HepG2 (cell line): ENCODE measurements around the gene HENMT1. TPM values are rescaled to one million over a fixed set of nuclear protein-coding genes. Genes with fewer than 3 reads are reported as not detected.

Experiments used
- BORCS8-MEF2B ChIP-seq: sonication (generic); formaldehyde crosslinking; IDR thresholded peaks from 2 replicates; pipeline ENCODE4 v1.8.0; 2022; ENCODE audit warnings: mild to moderate bottlenecking, missing genetic modification reagents
- CCAR2 ChIP-seq: fragments of 200-400 bp; formaldehyde crosslinking; optimal IDR thresholded peaks from 2 replicates; pipeline ENCODE3; 2018; ENCODE audit warnings: low read depth, mild to moderate bottlenecking, low read length, moderate library complexity
- ESRRA ChIP-seq: sonication (generic); formaldehyde crosslinking; IDR thresholded peaks from 2 replicates; pipeline ENCODE4 v1.5.1; 2020; ENCODE audit warnings: mild to moderate bottlenecking, low read depth, missing genetic modification reagents
- GABPA ChIP-seq, 2 experiments: IDR thresholded peaks; 2 replicates each; pipeline ENCODE4 v1.6.1; 2011 to 2016; ENCODE audit warnings: low read depth in 2 of 2, low read length in 1 of 2, missing biosample characterization in 1 of 2, missing genetic modification characterization in 1 of 2
- IKZF4 ChIP-seq: sonication (generic); formaldehyde crosslinking; IDR thresholded peaks from 2 replicates; pipeline ENCODE4 v1.5.1; 2020; ENCODE audit warnings: borderline replicate concordance, mild to moderate bottlenecking, low read depth, missing genetic modification reagents; ENCODE audit errors: not compliant biosample characterization
- IRX3 ChIP-seq: sonication (generic); formaldehyde crosslinking; IDR thresholded peaks from 2 replicates; pipeline ENCODE4 v1.8.1; 2023; ENCODE audit warnings: mild to moderate bottlenecking, low read depth, missing genetic modification reagents, borderline replicate concordance
- NFRKB ChIP-seq: fragments of 450-650 bp; IDR thresholded peaks from 2 replicates; pipeline ENCODE4 v1.6.1; 2017
- NKX3-1 ChIP-seq: sonication (generic); formaldehyde crosslinking; IDR thresholded peaks from 2 replicates; pipeline ENCODE4 v1.5.0; 2020; ENCODE audit warnings: missing genetic modification reagents
- SMAD9 ChIP-seq: sonication (generic); formaldehyde crosslinking; IDR thresholded peaks from 2 replicates; pipeline ENCODE4 v1.5.1; 2020; ENCODE audit warnings: mild to moderate bottlenecking, missing genetic modification reagents
- TBX3 ChIP-seq: fragments of 450-650 bp; IDR thresholded peaks from 2 replicates; pipeline ENCODE4 v1.6.1; 2017; ENCODE audit warnings: antibody characterized with exemption, mild to moderate bottlenecking, inconsistent platforms, borderline replicate concordance
- TEAD2 ChIP-seq: sonication (generic); formaldehyde crosslinking; IDR thresholded peaks from 2 replicates; pipeline ENCODE4 v1.9.0; 2021; ENCODE audit warnings: missing genetic modification reagents
- ZNF136 ChIP-seq: sonication (generic); formaldehyde crosslinking; IDR thresholded peaks from 2 replicates; pipeline ENCODE4 v1.8.1; 2022; ENCODE audit warnings: low read depth, mild to moderate bottlenecking, moderate library complexity, missing genetic modification reagents
- ZNF253 ChIP-seq: sonication (generic); formaldehyde crosslinking; IDR thresholded peaks from 2 replicates; pipeline ENCODE4 v1.8.0; 2022; ENCODE audit warnings: mild to moderate bottlenecking, missing genetic modification reagents, borderline replicate concordance
- ZNF331 ChIP-seq: sonication (generic); formaldehyde crosslinking; IDR thresholded peaks from 2 replicates; pipeline ENCODE4 v1.4.0; 2020; ENCODE audit warnings: missing genetic modification reagents
- ZNF562 ChIP-seq: sonication (generic); formaldehyde crosslinking; IDR thresholded peaks from 2 replicates; pipeline ENCODE4 v1.8.0; 2022; ENCODE audit warnings: missing genetic modification reagents, borderline replicate concordance
- ZNF570 ChIP-seq: sonication (generic); formaldehyde crosslinking; IDR thresholded peaks from 2 replicates; pipeline ENCODE4 v1.4.0; 2020; ENCODE audit warnings: mild to moderate bottlenecking, missing genetic modification reagents, borderline replicate concordance
- ZNF878 ChIP-seq: sonication (generic); formaldehyde crosslinking; IDR thresholded peaks from 2 replicates; pipeline ENCODE4 v1.8.1; 2023; ENCODE audit warnings: mild to moderate bottlenecking, missing genetic modification reagents, moderate library complexity
- ZSCAN21 ChIP-seq: sonication (generic); formaldehyde crosslinking; IDR thresholded peaks from 2 replicates; pipeline ENCODE4 v1.8.0; 2022; ENCODE audit warnings: mild to moderate bottlenecking, missing genetic modification reagents, moderate library complexity, borderline replicate concordance
- polyA plus RNA-seq, 8 experiments: library from polyadenylated mRNA; depleted of rRNA in 3 of 8; stranded (reverse) in 7 of 8; unstranded in 1 of 8; fragments of >200 nt; fragmentation: Illumina TruSeq in 4 of 8; extraction: Trizol in 4 of 8; gene quantifications; 2 replicates each; pipeline versions ENCODE4 v1.2.1 to v1.2.3, GENCODE V29; 2011 to 2016; ENCODE audit warnings: low read depth in 4 of 8, missing spikeins in 1 of 8, mixed read lengths in 1 of 8; ENCODE audit not compliant: insufficient read depth in 1 of 8
- total RNA-seq, 5 experiments: library from RNA; depleted of rRNA; stranded (reverse); fragments of >200 nt; fragmentation: Illumina TruSeq; extraction: Trizol; gene quantifications; 2 replicates each; pipeline ENCODE4 v1.2.3, GENCODE V29; 2016; ENCODE audit warnings: low read depth in 1 of 5
- TF ChIP-seq, protein P1 (sequence below): sonication (generic); formaldehyde crosslinking; IDR thresholded peaks from 2 replicates; pipeline ENCODE4 v1.5.1; 2020; ENCODE audit warnings: missing genetic modification reagents, mild to moderate bottlenecking, borderline replicate concordance
- TF ChIP-seq, protein P2 (sequence below): sonication (generic); formaldehyde crosslinking; IDR thresholded peaks from 2 replicates; pipeline ENCODE4 v1.4.0; 2020; ENCODE audit warnings: mild to moderate bottlenecking, missing genetic modification reagents
- TF ChIP-seq, protein P3 (sequence below): sonication (generic); formaldehyde crosslinking; conservative IDR thresholded peaks from 2 replicates; pipeline ENCODE4 v1.4.0; 2020; ENCODE audit warnings: missing genetic modification reagents
- TF ChIP-seq, protein P4 (sequence below): sonication (generic); formaldehyde crosslinking; IDR thresholded peaks from 2 replicates; pipeline ENCODE4 v1.5.0; 2020; ENCODE audit warnings: mild to moderate bottlenecking, low read depth, missing genetic modification reagents, borderline replicate concordance

The HENMT1 gene
- total and polyA plus RNA-seq, 2 of the 13 experiments (the other 11 are each of a cell fraction or from before 2014, with no cell fraction given): not detected

DNA sequence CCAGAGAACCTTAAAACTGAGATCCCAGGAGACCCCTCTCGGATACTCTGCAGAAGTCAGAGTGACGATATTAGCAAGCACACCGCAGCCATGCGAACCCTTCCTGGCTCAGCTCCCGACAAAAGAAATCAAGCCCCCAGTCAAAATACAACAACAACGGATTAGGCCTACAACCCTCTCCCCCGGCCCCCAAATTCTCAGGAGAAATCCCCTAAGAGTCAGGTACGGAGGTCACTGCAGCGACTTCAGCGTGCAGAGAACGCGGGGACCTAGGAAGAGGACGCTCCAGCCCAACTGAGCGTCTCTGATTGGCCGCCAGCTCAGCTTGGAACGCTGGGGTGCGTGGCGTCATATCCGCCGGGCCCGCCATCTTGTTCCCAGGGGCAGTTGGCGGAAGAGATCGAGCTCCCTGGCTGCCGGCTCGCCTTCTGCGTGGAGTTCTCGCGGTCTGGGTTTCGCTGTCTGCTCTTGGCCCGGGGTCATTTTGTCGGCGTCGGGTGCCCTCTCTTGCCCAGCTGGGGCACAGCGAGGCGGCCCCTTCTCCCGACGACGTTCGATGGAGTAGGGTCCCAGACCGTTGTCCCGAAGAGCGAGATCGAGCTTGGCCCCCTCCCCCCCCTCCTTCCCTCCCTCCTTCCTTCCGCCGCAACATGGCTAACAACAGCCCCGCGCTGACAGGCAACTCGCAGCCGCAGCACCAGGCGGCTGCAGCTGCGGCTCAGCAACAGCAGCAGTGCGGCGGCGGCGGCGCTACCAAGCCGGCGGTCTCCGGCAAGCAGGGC, 31.2 kb upstream of the HENMT1 start, which contains the start of gene PRPF38B (continued):
- TF ChIP-seq GABPA (IDR thresholded peaks at IDR 0.05; ENCODE audit: low read depth, low read length): peak; percentile 82
- peak; percentile 97 for TF ChIP-seq GABPA (CRISPR knock-in tag; IDR thresholded peaks at IDR 0.05; ENCODE audit: low read depth)
- TF ChIP-seq, protein P1, sequence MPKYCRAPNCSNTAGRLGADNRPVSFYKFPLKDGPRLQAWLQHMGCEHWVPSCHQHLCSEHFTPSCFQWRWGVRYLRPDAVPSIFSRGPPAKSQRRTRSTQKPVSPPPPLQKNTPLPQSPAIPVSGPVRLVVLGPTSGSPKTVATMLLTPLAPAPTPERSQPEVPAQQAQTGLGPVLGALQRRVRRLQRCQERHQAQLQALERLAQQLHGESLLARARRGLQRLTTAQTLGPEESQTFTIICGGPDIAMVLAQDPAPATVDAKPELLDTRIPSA (CRISPR knock-in tag): no peak
- no peak for TF ChIP-seq ZNF136 (CRISPR knock-in tag)
- TF ChIP-seq, protein P2, sequence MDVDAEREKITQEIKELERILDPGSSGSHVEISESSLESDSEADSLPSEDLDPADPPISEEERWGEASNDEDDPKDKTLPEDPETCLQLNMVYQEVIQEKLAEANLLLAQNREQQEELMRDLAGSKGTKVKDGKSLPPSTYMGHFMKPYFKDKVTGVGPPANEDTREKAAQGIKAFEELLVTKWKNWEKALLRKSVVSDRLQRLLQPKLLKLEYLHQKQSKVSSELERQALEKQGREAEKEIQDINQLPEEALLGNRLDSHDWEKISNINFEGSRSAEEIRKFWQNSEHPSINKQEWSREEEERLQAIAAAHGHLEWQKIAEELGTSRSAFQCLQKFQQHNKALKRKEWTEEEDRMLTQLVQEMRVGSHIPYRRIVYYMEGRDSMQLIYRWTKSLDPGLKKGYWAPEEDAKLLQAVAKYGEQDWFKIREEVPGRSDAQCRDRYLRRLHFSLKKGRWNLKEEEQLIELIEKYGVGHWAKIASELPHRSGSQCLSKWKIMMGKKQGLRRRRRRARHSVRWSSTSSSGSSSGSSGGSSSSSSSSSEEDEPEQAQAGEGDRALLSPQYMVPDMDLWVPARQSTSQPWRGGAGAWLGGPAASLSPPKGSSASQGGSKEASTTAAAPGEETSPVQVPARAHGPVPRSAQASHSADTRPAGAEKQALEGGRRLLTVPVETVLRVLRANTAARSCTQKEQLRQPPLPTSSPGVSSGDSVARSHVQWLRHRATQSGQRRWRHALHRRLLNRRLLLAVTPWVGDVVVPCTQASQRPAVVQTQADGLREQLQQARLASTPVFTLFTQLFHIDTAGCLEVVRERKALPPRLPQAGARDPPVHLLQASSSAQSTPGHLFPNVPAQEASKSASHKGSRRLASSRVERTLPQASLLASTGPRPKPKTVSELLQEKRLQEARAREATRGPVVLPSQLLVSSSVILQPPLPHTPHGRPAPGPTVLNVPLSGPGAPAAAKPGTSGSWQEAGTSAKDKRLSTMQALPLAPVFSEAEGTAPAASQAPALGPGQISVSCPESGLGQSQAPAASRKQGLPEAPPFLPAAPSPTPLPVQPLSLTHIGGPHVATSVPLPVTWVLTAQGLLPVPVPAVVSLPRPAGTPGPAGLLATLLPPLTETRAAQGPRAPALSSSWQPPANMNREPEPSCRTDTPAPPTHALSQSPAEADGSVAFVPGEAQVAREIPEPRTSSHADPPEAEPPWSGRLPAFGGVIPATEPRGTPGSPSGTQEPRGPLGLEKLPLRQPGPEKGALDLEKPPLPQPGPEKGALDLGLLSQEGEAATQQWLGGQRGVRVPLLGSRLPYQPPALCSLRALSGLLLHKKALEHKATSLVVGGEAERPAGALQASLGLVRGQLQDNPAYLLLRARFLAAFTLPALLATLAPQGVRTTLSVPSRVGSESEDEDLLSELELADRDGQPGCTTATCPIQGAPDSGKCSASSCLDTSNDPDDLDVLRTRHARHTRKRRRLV (CRISPR knock-in tag): no peak
- TF ChIP-seq NKX3-1 (CRISPR knock-in tag): peak; percentile 87
- TF ChIP-seq ZNF253: 0 out of 2 replicates have a peak, but pooled peaks have one; percentile 54
- no peak for TF ChIP-seq ZNF562 (CRISPR knock-in tag)
- peak; percentile 68; the same call in 1 of the 2 replicates for TF ChIP-seq ZSCAN21 (CRISPR knock-in tag)
- TF ChIP-seq BORCS8-MEF2B (CRISPR knock-in tag): peak; percentile 60; the same call in 1 of the 2 replicates
- no peak for TF ChIP-seq TBX3
- TF ChIP-seq ZNF878 (CRISPR knock-in tag): no peak
- TF ChIP-seq NFRKB: peak; percentile 74
- peak; percentile 42; the same call in 1 of the 2 replicates for TF ChIP-seq ZNF331 (CRISPR knock-in tag)
- TF ChIP-seq IRX3: 0 out of 2 replicates have a peak, but pooled peaks have one; percentile 18
- TF ChIP-seq SMAD9 (CRISPR knock-in tag): 0 out of 2 replicates have a peak, but pooled peaks have one; percentile 5
- TF ChIP-seq ESRRA (CRISPR knock-in tag): peak; percentile 67; the same call in 1 of the 2 replicates
- TF ChIP-seq, protein P3, sequence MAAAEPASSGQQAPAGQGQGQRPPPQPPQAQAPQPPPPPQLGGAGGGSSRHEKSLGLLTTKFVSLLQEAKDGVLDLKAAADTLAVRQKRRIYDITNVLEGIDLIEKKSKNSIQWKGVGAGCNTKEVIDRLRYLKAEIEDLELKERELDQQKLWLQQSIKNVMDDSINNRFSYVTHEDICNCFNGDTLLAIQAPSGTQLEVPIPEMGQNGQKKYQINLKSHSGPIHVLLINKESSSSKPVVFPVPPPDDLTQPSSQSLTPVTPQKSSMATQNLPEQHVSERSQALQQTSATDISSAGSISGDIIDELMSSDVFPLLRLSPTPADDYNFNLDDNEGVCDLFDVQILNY (CRISPR knock-in tag): no peak
- peak; percentile 67; the same call in 1 of the 2 replicates for TF ChIP-seq ZNF570 (CRISPR knock-in tag)
- no peak; the same call in 1 of the 2 replicates for TF ChIP-seq TEAD2 (CRISPR knock-in tag)
- no peak for TF ChIP-seq CCAR2
- TF ChIP-seq IKZF4 (CRISPR knock-in tag): no peak
- TF ChIP-seq, protein P4, sequence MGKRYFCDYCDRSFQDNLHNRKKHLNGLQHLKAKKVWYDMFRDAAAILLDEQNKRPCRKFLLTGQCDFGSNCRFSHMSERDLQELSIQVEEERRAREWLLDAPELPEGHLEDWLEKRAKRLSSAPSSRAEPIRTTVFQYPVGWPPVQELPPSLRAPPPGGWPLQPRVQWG (CRISPR knock-in tag): 0 out of 2 replicates have a peak, but pooled peaks have one; percentile 28
